ENCODE measurements around the gene C19orf12.

DNA sequence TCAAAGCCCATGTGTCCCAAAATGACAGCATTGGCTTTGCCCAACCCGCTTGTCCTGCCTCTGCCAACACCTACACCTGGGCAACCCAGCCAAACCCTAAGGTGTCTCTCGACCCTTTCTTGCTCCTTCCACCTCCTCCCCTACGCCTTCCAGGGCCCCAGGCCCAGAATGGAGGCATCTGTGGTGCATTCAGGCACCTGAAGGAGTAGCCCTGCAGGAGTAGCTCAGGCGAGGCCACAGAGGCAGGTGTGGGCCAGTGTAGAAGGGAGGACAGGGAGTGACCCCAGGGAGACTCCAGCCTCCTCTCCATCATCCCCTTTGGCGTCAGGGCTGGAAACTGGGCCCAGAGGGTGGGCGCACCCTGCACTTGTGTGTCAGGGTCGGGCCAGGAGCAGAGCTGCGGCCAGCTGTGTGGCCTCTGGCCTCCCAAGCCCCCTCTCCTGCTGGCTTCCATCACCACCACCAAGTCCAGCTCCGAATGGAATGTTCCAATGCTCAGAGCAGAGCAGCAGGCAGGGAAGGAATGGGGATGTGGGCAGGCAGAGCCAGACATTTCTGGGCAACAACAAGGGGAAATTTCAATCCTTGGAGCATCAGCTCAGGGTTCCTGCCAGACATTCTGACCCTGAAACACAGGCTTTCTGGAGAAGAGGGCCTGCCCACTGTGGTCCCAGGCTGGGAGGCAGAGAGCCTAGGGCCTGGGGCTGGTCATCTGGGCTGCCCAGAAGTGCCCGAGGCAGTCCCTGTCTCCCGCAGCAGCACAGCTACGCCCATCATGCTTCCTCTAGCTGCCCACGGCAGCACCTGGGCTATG lies 33.4 kb downstream of the C19orf12 start:
- TF ChIP-seq NCOA2 (CRISPR knock-in tag; IDR thresholded peaks at IDR 0.05) (no peak), ZFP36L2 (CRISPR knock-in tag; IDR thresholded peaks at IDR 0.05) (no peak), DNMT1 (CRISPR knock-in tag; IDR thresholded peaks at IDR 0.05) (no peak)
- TF ChIP-seq, protein P1, sequence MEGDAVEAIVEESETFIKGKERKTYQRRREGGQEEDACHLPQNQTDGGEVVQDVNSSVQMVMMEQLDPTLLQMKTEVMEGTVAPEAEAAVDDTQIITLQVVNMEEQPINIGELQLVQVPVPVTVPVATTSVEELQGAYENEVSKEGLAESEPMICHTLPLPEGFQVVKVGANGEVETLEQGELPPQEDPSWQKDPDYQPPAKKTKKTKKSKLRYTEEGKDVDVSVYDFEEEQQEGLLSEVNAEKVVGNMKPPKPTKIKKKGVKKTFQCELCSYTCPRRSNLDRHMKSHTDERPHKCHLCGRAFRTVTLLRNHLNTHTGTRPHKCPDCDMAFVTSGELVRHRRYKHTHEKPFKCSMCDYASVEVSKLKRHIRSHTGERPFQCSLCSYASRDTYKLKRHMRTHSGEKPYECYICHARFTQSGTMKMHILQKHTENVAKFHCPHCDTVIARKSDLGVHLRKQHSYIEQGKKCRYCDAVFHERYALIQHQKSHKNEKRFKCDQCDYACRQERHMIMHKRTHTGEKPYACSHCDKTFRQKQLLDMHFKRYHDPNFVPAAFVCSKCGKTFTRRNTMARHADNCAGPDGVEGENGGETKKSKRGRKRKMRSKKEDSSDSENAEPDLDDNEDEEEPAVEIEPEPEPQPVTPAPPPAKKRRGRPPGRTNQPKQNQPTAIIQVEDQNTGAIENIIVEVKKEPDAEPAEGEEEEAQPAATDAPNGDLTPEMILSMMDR (CRISPR knock-in tag; IDR thresholded peaks at IDR 0.05): no peak
- TF ChIP-seq, protein P2, sequence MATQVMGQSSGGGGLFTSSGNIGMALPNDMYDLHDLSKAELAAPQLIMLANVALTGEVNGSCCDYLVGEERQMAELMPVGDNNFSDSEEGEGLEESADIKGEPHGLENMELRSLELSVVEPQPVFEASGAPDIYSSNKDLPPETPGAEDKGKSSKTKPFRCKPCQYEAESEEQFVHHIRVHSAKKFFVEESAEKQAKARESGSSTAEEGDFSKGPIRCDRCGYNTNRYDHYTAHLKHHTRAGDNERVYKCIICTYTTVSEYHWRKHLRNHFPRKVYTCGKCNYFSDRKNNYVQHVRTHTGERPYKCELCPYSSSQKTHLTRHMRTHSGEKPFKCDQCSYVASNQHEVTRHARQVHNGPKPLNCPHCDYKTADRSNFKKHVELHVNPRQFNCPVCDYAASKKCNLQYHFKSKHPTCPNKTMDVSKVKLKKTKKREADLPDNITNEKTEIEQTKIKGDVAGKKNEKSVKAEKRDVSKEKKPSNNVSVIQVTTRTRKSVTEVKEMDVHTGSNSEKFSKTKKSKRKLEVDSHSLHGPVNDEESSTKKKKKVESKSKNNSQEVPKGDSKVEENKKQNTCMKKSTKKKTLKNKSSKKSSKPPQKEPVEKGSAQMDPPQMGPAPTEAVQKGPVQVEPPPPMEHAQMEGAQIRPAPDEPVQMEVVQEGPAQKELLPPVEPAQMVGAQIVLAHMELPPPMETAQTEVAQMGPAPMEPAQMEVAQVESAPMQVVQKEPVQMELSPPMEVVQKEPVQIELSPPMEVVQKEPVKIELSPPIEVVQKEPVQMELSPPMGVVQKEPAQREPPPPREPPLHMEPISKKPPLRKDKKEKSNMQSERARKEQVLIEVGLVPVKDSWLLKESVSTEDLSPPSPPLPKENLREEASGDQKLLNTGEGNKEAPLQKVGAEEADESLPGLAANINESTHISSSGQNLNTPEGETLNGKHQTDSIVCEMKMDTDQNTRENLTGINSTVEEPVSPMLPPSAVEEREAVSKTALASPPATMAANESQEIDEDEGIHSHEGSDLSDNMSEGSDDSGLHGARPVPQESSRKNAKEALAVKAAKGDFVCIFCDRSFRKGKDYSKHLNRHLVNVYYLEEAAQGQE (IDR thresholded peaks at IDR 0.05; ENCODE audit: borderline replicate concordance in 1 of 2, low read depth in 1 of 2, low read length in 2 of 2): no peak
